ENCODE results near the gene NOD1.

GRCh38 chr7:30389791-30390190, 88.8 kb downstream of the NOD1 start:
- TF ChIP-seq, protein P1, sequence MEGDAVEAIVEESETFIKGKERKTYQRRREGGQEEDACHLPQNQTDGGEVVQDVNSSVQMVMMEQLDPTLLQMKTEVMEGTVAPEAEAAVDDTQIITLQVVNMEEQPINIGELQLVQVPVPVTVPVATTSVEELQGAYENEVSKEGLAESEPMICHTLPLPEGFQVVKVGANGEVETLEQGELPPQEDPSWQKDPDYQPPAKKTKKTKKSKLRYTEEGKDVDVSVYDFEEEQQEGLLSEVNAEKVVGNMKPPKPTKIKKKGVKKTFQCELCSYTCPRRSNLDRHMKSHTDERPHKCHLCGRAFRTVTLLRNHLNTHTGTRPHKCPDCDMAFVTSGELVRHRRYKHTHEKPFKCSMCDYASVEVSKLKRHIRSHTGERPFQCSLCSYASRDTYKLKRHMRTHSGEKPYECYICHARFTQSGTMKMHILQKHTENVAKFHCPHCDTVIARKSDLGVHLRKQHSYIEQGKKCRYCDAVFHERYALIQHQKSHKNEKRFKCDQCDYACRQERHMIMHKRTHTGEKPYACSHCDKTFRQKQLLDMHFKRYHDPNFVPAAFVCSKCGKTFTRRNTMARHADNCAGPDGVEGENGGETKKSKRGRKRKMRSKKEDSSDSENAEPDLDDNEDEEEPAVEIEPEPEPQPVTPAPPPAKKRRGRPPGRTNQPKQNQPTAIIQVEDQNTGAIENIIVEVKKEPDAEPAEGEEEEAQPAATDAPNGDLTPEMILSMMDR (IDR thresholded peaks at IDR 0.05) = no peak
- no peak for TF ChIP-seq POLR2A (IDR thresholded peaks at IDR 0.05)
